Mesothelial cell of epicardium (in vitro differentiated cells): ENCODE measurements around the gene PDF. TPM values are rescaled to one million over a fixed set of nuclear protein-coding genes. Genes with fewer than 3 reads are reported as not detected.

ENCODE experiments used
- DNase-seq, 2 experiments: peaks; one replicate each; pipeline ENCODE4 v3.0.0; 2021; ENCODE audit warnings: low spot score in 2 of 2; ENCODE audit not compliant: unreplicated experiment in 2 of 2
- H3K27ac Mint-ChIP-seq: 2 replicates; pipeline ENCODE4 v1.8.0; 2021; ENCODE audit warnings: mixed read lengths
- H3K27me3 Mint-ChIP-seq: 2 replicates; pipeline ENCODE4 v1.8.0; 2021; ENCODE audit warnings: low read depth, mixed read lengths
- H3K36me3 Mint-ChIP-seq: 2 replicates; pipeline ENCODE4 v1.8.0; 2021; ENCODE audit warnings: mixed read lengths
- H3K4me1 Mint-ChIP-seq: 2 replicates; pipeline ENCODE4 v1.8.0; 2021; ENCODE audit warnings: mixed read lengths
- H3K4me3 Mint-ChIP-seq: 2 replicates; pipeline ENCODE4 v1.8.0; 2021; ENCODE audit warnings: mild to moderate bottlenecking, moderate library complexity, mixed read lengths
- H3K9me3 Mint-ChIP-seq: 2 replicates; pipeline ENCODE4 v1.8.0; 2021; ENCODE audit warnings: mixed read lengths
- CTCF ChIP-seq: fragments of 200-600 bp; sonication (generic); IDR thresholded peaks from one replicate; pipeline ENCODE4 v1.5.0; 2021; ENCODE audit warnings: antibody characterized with exemption; ENCODE audit not compliant: unreplicated experiment
- total RNA-seq: library from RNA; stranded (reverse); gene quantifications from 3 replicates; pipeline ENCODE4 v1.2.1, GENCODE V29; 2021

PDF gene
- total RNA-seq, 1 donor from 2014 or later, result 14.1 TPM

GRCh38 chr16:69324013-69324531, 6.3 kb downstream of the PDF start:
- H3K4me3 Mint-ChIP-seq, result no peak overlapping the region
- peaks cover 27% of the 10 kb centered on the region for H3K36me3 Mint-ChIP-seq
- H3K27ac Mint-ChIP-seq, result no peak overlapping the region
- TF ChIP-seq CTCF, result no peak
- H3K4me1 Mint-ChIP-seq, result peaks cover 9% of the 10 kb centered on the region
- no peak for DNase-seq
- H3K9me3 Mint-ChIP-seq, result no peaks in the 10 kb centered on the region
- no peaks in the 10 kb centered on the region for H3K27me3 Mint-ChIP-seq

GRCh38 chr16:69323415-69323814, 7.0 kb downstream of the PDF start:
- H3K4me3 Mint-ChIP-seq, result no peak overlapping the region

GRCh38 chr16:69322343-69322742, 8.0 kb downstream of the PDF start:
- H3K36me3 Mint-ChIP-seq, result peaks cover 29% of the 10 kb centered on the region
- no peaks in the 10 kb centered on the region for H3K9me3 Mint-ChIP-seq
- no peak overlapping the region for H3K4me3 Mint-ChIP-seq
- H3K4me1 Mint-ChIP-seq, result no peaks in the 10 kb centered on the region
- DNase-seq, result no peak
- H3K27me3 Mint-ChIP-seq, result no peaks in the 10 kb centered on the region
- no peak for TF ChIP-seq CTCF
- no peak overlapping the region for H3K27ac Mint-ChIP-seq

More at GRCh38 chr16:69323415-69323814, 7.0 kb downstream of the PDF start:
- Mint-ChIP-seq H3K4me1 (peaks cover 3% of the 10 kb centered on the region), H3K36me3 (peaks cover 28% of the 10 kb centered on the region), H3K27me3 (no peaks in the 10 kb centered on the region), H3K27ac (no peak overlapping the region), H3K9me3 (no peaks in the 10 kb centered on the region)
- no peak for DNase-seq
- no peak for TF ChIP-seq CTCF

- no peak for DNase-seq
- no peak for TF ChIP-seq CTCF
- peaks cover 36% of the 10 kb centered on the region for H3K36me3 Mint-ChIP-seq
- no peak overlapping the region for H3K27ac Mint-ChIP-seq
- no peaks in the 10 kb centered on the region for H3K4me1 Mint-ChIP-seq
- H3K9me3 Mint-ChIP-seq, result no peaks in the 10 kb centered on the region
- no peak overlapping the region for H3K4me3 Mint-ChIP-seq
- no peaks in the 10 kb centered on the region for H3K27me3 Mint-ChIP-seq
Observed at GRCh38 chr16:69321080-69321479, 9.3 kb downstream of the PDF start.

- Mint-ChIP-seq H3K9me3 (no peaks in the 10 kb centered on the region), H3K27me3 (no peaks in the 10 kb centered on the region), H3K27ac (no peak overlapping the region), H3K4me3 (no peak overlapping the region), H3K36me3 (peaks cover 36% of the 10 kb centered on the region), H3K4me1 (no peaks in the 10 kb centered on the region)
- no peak for TF ChIP-seq CTCF
- no peak for DNase-seq
Observed at GRCh38 chr16:69320740-69321073, 9.7 kb downstream of the PDF start.
